ENCODE data around the gene PCDHGA7.
"Not testable (repeated sequence)": the region's sequence is repeated elsewhere in the genome, so short reads cannot be mapped to it uniquely, and the experiment has no call there.

The PCDHGA7 gene

DNA sequence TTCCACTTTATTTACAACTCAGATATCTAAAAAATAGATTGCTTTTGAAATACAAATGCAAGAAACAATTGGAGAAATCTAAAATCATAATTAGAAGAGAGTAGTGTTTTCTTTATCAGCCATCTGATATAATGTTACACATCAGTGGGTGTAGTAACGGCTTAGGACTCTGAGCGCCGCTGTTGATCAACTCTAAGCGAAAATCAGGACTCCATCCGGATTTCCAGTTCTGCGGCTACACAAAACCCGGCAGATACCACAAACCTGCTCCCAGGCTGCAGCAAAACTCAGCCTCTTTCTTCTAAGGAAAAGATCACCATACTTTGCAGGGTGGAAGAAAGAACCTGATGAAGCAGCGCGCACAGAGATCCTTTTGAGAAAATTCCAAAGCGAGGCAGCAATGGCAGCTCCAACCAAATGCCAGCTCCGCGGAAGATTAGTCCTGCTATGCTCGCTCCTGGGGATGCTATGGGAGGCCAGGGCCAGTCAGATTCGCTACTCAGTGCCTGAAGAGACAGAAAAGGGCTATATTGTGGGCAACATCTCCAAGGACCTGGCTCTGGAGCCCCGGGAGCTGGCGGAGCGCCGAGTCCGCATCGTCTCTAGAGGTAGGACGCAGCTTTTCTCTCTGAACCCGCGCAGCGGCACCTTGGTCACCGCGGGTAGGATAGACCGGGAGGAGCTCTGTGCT lies 20.2 kb downstream of the PCDHGA7 start, which contains the start of gene PCDHGA9:
Gene PCDHGA9 (plus strand): TSS at position 226 of the 691 bp plus-strand sequence. CDS start 175 bp downstream, at position 401.
- no peak for DNase-seq

DNA sequence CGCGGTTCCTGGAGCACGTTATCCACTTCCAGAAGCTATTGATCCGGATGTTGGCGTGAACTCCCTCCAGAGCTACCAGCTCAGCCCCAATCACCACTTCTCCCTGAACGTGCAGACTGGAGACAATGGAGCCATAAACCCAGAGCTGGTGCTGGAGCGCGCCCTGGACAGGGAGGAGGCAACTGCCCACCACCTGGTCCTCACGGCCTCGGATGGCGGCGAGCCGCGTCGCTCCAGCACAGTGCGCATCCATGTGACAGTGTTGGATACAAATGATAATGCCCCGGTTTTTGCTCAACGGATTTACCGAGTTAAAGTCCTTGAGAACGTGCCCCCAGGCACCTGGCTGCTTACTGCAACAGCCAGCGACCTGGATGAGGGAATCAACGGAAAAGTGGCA lies 20.8 kb downstream of the PCDHGA7 start:
- no peak for DNase-seq

DNA sequence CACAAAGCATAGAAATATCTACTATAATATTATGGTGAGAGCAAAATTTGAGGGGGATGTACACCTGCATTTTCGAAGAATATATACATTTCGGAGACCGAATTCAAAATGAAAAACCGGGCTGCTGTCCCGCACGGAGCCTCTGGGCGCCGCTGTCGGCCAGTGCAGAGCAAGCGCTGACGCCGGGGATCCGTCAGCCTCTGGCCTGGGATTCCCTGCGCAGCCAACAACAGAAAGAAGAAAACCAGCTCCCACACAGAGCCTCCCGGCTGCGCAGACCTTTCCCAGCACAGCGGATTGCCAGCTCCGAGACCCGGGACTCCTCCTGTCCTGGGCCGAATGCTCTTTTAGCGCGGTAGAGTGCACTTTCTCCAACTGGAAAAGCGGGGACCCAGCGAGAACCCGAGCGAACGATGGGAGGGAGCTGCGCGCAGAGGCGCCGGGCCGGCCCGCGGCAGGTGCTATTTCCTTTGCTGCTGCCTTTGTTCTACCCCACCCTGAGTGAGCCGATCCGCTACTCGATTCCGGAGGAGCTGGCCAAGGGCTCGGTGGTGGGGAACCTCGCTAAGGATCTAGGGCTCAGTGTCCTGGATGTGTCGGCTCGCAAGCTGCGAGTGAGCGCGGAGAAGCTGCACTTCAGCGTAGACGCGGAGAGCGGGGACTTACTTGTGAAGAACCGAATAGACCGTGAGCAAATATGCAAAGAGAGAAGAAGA lies 25.4 kb downstream of the PCDHGA7 start, which contains the start of gene PCDHGB6:
Gene PCDHGB6 (plus strand): TSS at position 232 of the 716 bp plus-strand sequence. CDS start 182 bp downstream, at position 414.
- DNase-seq, result peak; percentile 60 to 64

DNA sequence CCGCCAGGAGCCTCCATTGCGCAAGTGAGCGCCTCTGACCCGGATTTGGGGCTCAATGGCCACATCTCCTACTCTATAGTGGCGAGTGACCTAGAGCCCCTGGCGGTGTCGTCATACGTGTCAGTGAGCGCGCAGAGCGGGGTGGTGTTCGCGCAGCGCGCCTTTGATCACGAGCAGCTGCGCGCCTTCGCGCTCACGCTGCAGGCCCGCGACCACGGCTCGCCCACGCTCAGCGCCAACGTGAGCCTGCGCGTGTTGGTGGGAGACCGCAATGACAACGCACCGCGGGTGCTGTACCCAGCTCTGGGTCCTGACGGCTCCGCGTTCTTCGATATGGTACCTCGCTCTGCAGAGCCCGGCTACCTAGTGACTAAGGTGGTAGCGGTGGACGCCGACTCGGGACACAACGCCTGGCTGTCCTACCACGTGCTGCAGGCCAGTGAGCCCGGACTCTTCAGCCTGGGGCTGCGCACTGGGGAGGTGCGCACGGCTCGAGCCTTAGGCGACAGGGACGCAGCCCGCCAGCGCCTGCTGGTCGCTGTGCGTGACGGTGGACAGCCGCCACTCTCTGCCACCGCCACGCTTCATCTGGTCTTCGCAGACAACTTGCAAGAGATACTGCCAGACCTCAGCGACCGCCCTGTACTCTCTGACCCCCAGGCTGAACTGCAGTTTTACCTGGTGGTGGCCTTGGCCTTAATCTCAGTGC lies 27.2 kb downstream of the PCDHGA7 start:
- no peak for DNase-seq

DNA sequence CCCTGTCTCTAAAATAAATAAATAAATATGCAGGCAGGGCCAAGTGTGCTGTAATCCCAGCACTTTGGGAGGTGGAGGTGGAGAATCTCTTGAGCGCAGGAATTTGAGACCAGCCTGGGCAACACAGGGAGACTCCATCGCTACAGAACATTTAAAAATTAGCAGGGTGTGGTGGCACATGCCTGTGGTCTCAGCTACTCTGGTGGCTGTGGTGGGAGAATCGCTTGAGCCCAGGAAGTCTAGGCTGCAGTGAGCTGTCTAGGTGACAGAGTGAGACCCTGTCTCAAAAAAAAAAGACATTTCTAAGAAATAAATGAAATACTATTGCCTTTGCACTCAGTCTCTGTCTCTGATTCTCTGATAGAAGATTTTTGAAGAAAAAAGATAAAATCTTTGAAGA lies 29.0 kb downstream of the PCDHGA7 start:
- no peak for DNase-seq

DNA sequence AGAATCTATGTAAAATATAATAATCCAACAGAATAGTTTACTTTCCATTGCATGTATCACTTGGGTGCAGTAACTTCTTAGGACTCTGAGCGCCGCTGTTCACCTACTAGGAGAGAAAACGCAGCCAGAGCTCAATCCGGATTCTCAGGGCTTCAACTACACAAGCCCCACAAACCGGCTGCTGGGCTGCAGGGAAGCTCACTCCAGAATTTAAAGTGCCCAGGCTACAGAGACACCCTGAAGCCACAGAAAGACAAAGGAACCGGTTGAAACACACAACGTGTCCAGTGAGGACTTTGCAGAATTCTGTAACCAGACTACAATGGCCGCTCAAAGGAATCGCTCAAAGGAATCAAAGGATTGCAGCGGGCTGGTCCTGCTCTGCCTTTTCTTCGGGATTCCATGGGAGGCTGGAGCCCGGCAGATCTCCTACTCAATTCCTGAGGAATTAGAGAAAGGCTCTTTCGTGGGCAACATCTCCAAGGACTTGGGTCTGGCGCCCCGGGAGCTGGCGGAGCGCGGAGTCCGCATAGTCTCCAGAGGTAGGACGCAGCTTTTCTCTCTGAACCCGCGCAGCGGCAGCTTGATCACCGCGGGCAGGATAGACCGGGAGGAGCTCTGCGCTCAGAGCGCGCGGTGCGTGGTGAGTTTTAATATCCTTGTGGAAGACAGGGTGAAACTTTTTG lies 30.5 kb downstream of the PCDHGA7 start, which contains the start of gene PCDHGA10:
Gene PCDHGA10 (plus strand): TSS at position 134 of the 686 bp plus-strand sequence. CDS start 189 bp downstream, at position 323.
- DNase-seq, result peak in 1 of 2 experiments; percentile 66

DNA sequence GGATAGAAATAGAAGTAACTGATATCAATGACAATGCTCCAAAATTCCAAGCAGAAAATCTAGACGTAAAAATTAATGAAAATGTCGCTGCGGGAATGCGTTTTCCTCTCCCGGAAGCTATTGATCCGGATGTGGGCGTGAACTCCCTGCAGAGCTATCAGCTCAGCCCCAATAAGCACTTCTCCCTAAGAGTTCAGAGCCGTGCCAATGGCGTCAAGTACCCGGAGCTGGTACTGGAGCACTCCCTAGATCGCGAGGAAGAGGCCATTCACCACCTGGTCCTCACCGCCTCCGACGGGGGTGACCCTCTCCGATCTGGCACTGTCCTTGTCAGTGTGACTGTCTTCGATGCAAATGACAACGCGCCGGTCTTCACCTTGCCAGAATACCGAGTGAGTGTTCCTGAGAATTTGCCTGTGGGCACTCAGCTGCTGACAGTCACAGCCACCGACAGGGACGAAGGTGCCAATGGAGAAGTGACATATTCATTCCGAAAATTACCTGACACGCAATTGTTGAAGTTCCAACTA lies 31.1 kb downstream of the PCDHGA7 start:
- DNase-seq, result no peak

DNA sequence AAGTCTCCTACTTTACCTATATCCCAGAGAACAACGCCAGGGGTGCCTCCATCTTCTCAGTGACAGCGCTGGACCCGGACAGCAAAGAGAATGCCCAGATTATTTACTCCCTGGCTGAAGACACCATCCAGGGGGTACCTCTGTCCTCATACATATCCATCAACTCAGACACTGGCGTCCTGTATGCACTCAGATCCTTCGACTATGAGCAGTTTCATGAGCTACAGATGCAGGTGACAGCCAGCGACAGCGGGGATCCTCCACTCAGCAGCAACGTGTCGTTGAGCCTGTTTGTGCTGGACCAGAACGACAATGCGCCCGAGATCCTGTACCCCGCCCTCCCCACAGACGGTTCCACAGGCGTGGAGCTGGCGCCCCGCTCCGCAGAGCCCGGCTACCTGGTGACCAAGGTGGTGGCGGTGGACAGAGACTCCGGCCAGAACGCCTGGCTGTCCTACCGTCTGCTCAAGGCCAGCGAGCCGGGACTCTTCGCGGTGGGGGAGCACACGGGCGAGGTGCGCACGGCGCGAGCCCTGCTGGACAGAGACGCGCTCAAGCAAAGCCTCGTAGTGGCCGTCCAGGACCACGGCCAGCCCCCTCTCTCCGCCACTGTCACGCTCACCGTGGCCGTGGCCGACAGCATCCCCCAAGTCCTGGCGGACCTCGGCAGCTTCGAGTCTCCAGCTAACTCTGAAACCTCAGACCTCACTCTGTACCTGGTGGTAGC lies 32.2 kb downstream of the PCDHGA7 start:
- DNase-seq, result not testable (repeated sequence)

DNA sequence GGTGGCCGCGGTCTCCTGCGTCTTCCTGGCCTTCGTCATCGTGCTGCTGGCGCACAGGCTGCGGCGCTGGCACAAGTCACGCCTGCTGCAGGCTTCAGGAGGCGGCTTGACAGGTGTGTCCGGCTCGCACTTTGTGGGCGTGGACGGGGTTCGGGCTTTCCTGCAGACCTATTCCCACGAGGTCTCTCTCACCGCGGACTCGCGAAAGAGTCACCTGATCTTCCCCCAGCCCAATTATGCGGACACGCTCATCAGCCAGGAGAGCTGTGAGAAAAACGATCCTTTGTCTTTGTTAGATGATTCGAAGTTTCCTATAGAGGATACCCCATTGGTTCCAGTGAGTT lies 32.7 kb downstream of the PCDHGA7 start:
- not testable (repeated sequence) for DNase-seq

DNA sequence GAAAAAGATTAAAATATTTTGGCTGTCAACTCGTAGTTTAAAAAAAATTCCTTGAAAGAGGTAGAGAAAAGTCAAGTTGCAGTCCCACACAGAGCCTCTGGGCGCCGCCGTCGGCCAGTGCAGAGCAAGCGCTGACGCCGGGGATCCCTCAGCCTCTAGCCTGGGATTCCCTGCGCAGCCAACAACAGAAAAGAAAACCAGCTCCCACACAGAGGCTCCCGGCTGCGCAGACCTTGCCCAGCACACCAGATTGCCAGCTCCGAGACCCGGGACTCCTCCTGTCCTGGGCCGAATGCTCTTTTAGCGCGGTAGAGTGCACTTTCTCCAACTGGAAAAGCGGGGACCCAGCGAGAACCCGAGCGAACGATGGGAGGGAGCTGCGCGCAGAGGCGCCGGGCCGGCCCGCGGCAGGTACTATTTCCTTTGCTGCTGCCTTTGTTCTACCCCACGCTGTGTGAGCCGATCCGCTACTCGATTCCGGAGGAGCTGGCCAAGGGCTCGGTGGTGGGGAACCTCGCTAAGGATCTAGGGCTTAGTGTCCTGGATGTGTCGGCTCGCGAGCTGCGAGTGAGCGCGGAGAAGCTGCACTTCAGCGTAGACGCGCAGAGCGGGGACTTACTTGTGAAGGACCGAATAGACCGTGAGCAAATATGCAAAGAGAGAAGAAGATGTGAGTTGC lies 35.1 kb downstream of the PCDHGA7 start, which contains the start of gene PCDHGB7:
Gene PCDHGB7 (plus strand): TSS at position 184 of the 679 bp plus-strand sequence. CDS start 183 bp downstream, at position 367.
- peak; percentile 69 to 71 for DNase-seq

DNA sequence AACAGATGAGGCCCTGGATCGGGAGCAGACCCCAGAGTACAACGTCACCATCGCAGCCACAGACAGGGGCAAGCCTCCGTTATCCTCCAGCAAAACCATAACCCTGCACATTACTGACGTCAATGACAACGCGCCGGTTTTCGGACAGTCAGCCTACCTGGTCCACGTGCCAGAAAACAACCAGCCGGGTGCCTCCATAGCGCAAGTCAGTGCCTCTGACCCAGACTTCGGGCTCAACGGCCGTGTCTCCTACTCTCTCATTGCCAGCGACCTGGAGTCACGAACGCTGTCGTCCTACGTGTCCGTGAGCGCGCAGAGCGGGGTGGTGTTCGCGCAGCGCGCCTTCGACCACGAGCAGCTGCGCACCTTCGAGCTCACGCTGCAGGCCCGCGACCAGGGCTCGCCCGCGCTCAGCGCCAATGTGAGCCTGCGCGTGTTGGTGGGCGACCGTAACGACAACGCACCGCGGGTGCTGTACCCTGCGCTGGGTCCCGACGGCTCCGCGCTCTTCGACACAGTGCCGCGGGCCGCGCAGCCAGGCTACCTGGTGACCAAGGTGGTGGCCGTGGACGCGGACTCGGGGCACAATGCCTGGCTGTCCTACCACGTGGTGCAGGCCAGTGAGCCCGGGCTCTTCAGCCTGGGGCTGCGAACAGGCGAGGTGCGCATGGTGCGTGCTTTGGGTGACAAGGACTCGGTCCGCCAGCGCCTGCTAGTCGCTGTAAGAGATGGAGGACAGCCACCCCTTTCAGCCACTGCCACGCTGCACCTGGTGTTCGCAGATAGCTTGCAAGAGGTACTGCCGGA lies 36.7 kb downstream of the PCDHGA7 start:
- DNase-seq, result no peak

DNA sequence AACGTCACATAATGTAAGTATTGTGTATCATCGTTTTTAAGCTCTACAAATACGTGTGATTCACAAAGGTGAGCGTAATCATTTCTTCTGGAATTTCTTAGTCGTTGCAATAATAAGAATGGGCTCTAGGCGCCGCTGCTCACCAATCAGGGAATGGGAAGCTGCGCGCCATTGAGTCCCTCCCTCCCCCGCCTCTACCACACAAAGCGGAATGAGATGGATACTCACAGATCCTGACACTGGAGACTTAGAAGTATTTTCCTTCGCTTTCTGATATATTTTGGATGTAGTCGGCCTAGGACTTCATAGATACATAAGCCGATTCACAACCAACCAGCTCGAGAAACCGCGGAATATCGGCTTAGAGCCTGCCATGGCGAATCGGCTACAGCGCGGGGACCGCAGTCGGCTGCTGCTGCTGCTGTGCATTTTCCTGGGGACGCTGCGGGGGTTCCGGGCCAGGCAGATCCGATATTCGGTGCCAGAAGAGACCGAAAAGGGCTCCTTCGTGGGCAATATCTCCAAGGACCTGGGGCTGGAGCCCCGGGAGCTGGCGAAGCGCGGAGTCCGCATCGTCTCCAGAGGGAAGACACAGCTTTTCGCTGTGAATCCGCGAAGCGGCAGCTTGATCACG lies 38.4 kb downstream of the PCDHGA7 start, which contains the start of gene PCDHGA11:
Gene PCDHGA11 (plus strand): TSS at position 197 of the 634 bp plus-strand sequence. CDS start 177 bp downstream, at position 374.
- DNase-seq, result peak; percentile 62 to 66

DNA sequence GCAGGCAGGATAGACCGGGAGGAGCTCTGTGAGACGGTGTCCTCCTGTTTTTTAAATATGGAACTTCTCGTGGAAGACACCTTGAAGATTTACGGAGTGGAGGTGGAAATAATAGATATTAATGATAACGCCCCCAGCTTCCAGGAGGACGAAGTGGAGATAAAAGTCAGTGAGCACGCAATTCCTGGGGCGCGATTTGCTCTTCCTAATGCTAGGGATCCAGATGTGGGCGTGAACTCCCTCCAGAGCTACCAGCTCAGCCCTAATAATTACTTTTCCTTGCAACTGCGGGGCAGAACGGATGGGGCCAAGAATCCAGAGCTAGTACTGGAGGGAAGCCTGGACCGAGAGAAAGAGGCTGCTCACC lies 38.9 kb downstream of the PCDHGA7 start:
- no peak for DNase-seq

DNA sequence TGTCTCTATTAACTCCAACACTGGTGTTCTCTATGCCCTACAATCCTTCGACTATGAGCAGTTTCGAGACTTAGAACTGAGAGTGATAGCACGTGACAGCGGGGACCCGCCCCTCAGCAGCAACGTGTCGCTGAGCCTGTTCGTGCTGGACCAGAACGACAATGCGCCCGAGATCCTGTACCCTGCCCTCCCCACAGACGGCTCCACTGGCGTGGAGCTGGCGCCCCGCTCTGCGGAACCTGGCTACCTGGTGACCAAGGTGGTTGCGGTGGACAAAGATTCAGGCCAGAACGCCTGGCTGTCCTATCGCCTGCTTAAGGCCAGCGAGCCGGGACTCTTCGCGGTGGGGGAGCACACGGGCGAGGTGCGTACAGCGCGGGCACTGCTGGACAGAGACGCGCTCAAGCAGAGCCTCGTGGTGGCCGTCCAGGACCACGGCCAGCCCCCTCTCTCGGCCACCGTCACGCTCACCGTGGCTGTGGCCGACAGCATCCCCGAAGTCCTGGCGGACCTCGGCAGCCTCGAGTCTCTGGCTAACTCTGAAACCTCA lies 40.3 kb downstream of the PCDHGA7 start:
- no peak for DNase-seq

DNA sequence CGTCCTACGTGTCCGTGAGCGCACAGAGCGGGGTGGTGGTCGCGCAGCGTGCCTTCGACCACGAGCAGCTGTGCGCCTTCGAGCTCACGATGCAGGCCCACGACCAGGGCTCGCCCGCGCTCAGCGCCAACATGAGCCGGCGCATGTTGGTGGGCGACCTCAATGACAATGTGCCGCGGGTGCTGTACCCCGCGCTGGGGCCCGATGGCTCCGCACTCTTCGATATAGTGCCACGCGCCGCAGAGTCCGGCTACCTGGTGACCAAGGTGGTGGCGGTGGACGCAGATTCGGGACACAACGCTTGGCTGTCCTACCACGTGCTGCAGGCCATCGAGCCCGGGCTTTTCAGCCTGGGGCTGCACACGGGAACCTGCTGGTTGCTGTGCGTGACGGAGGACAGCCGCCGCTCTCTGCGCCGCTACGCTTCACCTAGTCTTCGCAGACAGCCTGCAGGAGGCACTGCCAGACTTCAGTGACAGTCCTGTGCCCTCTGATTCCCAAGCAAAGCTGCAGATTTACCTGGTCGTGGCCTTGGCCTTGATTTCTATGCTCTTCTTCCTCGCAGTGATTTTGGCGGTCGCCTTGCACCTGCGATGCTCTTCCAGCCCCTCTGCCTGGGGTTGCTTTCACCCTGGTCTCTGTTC lies 45.4 kb downstream of the PCDHGA7 start:
- no peak for DNase-seq

DNA sequence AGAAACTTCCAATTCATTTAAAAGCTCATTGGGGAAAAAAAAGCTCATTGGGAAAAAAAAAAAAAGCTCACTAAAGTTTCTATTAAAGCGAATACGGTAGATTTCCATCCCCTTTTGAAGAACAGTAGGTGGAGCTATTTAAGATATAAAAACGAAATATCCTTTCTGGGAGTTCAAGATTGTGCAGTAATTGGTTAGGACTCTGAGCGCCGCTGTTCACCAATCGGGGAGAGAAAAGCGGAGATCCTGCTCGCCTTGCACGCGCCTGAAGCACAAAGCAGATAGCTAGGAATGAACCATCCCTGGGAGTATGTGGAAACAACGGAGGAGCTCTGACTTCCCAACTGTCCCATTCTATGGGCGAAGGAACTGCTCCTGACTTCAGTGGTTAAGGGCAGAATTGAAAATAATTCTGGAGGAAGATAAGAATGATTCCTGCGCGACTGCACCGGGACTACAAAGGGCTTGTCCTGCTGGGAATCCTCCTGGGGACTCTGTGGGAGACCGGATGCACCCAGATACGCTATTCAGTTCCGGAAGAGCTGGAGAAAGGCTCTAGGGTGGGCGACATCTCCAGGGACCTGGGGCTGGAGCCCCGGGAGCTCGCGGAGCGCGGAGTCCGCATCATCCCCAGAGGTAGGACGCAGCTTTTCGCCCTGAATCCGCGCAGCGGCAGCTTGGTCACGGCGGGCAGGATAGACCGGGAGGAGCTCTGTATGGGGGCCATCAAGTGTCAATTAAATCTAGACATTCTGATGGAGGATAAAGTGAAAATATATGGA lies 48.0 kb downstream of the PCDHGA7 start, which contains the start of gene PCDHGA12:
Gene PCDHGA12 (plus strand): TSS at position 176 of the 782 bp plus-strand sequence. CDS start 253 bp downstream, at position 429.
- DNase-seq, result peak; percentile 44 to 47

DNA sequence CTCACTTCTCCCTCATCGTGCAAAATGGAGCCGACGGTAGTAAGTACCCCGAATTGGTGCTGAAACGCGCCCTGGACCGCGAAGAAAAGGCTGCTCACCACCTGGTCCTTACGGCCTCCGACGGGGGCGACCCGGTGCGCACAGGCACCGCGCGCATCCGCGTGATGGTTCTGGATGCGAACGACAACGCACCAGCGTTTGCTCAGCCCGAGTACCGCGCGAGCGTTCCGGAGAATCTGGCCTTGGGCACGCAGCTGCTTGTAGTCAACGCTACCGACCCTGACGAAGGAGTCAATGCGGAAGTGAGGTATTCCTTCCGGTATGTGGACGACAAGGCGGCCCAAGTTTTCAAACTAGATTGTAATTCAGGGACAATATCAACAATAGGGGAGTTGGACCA lies 48.7 kb downstream of the PCDHGA7 start:
- DNase-seq, result peak in 1 of 2 experiments; percentile 25

DNA sequence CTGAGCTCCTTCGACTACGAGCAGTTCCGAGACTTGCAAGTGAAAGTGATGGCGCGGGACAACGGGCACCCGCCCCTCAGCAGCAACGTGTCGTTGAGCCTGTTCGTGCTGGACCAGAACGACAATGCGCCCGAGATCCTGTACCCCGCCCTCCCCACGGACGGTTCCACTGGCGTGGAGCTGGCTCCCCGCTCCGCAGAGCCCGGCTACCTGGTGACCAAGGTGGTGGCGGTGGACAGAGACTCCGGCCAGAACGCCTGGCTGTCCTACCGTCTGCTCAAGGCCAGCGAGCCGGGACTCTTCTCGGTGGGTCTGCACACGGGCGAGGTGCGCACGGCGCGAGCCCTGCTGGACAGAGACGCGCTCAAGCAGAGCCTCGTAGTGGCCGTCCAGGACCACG lies 49.8 kb downstream of the PCDHGA7 start:
- DNase-seq, result not testable (repeated sequence)

Data from activated T-cell treated with anti-CD3 and anti-CD28 coated beads, Interleukin-2, amount 50 U/mL, for 48 hours (primary cell).